KBM-7 (cell line): ENCODE measurements around the gene FAM81B.

Experiments used
- DNase-seq: peaks from one replicate; pipeline ENCODE4 v3.0.0-alpha.2; 2015
- in situ Hi-C: fragments of 300-500 bp; cut with MboI; formaldehyde crosslinking; loops from 2 replicates; pipeline ENCODE4 v1.14.3; 2020; ENCODE audit warnings: low sequenced_read_pairs, low pct_unique_long_range_greater_than_20kb, mixed read lengths

Gene FAM81B

GRCh38 chr5:95393279-95393678 lies 2.1 kb downstream of the FAM81B start:
- in situ Hi-C loops: no loop called here
- DNase-seq: no peak

GRCh38 chr5:95398989-95399388 lies 7.8 kb downstream of the FAM81B start:
- in situ Hi-C loops: no loop called here
- no peak for DNase-seq

- in situ Hi-C loops: no loop called here
- DNase-seq: no peak
Observed at GRCh38 chr5:95401626-95402025, 10.5 kb downstream of the FAM81B start.

GRCh38 chr5:95403996-95404395 lies 12.8 kb downstream of the FAM81B start:
- no peak for DNase-seq
- in situ Hi-C loops: no loop called here

- no peak for DNase-seq
- in situ Hi-C loops: no loop called here
Observed at GRCh38 chr5:95406426-95407090, 15.4 kb downstream of the FAM81B start.

- in situ Hi-C loops: no loop called here
- DNase-seq: no peak
Observed at GRCh38 chr5:95410279-95410678, 19.1 kb downstream of the FAM81B start.

GRCh38 chr5:95411474-95411873 lies 20.3 kb downstream of the FAM81B start:
- no peak for DNase-seq
- in situ Hi-C loops: no loop called here

GRCh38 chr5:95414451-95414850 lies 23.3 kb downstream of the FAM81B start:
- DNase-seq: no peak
- in situ Hi-C loops: no loop called here

- DNase-seq: no peak
- in situ Hi-C loops: no loop called here
Observed at GRCh38 chr5:95417971-95418370, 26.8 kb downstream of the FAM81B start.

GRCh38 chr5:95422838-95423237 lies 31.7 kb downstream of the FAM81B start:
- DNase-seq: no peak
- in situ Hi-C loops: no loop called here

GRCh38 chr5:95424016-95424415 lies 32.9 kb downstream of the FAM81B start:
- in situ Hi-C loops: no loop called here
- no peak for DNase-seq

- no peak for DNase-seq
- in situ Hi-C loops: no loop called here
Observed at GRCh38 chr5:95424526-95424925, 33.4 kb downstream of the FAM81B start.

GRCh38 chr5:95426227-95426626 lies 35.1 kb downstream of the FAM81B start:
- in situ Hi-C loops: no loop called here
- no peak for DNase-seq

GRCh38 chr5:95432779-95433178 lies 41.6 kb downstream of the FAM81B start:
- no peak for DNase-seq
- in situ Hi-C loops: no loop called here

GRCh38 chr5:95439801-95440493 lies 48.8 kb downstream of the FAM81B start:
- no peak for DNase-seq
- in situ Hi-C loops: no loop called here

- in situ Hi-C loops: no loop called here
- no peak for DNase-seq
Observed at GRCh38 chr5:95440825-95441224, 49.7 kb downstream of the FAM81B start.

GRCh38 chr5:95441636-95442035 lies 50.5 kb downstream of the FAM81B start:
- no peak for DNase-seq
- in situ Hi-C loops: no loop called here

- DNase-seq: no peak
- in situ Hi-C loops: no loop called here
Observed at GRCh38 chr5:95445442-95445841, 54.3 kb downstream of the FAM81B start.

- no peak for DNase-seq
- in situ Hi-C loops: no loop called here
Observed at GRCh38 chr5:95445995-95446394, 54.8 kb downstream of the FAM81B start.

GRCh38 chr5:95446560-95447221 lies 55.5 kb downstream of the FAM81B start:
- no peak for DNase-seq
- in situ Hi-C loops: no loop called here
